Muscle layer of colon (tissue), 2 donors: ENCODE measurements around the gene OTOL1.

Source experiments
- H3K27ac ChIP-seq: one replicate; pipeline ENCODE4 v1.7.0; 2013; ENCODE audit warnings: low read depth, mild to moderate bottlenecking, low read length, moderate library complexity
- H3K27me3 ChIP-seq, 2 donors: one replicate each; pipeline ENCODE4 v1.7.0; 2013; ENCODE audit warnings: low read length in 2 of 2, mild to moderate bottlenecking in 2 of 2; ENCODE audit not compliant: insufficient read depth in 2 of 2, control insufficient read depth in 1 of 2
- H3K36me3 ChIP-seq: one replicate; pipeline ENCODE4 v1.7.0; 2013; ENCODE audit warnings: mild to moderate bottlenecking, low read length; ENCODE audit not compliant: insufficient read depth
- H3K4me1 ChIP-seq: one replicate; pipeline ENCODE4 v1.7.0; 2013; ENCODE audit warnings: mild to moderate bottlenecking, low read length; ENCODE audit not compliant: insufficient read depth
- H3K4me3 ChIP-seq, 2 donors: one replicate each; pipeline ENCODE4 v1.7.0; 2013; ENCODE audit warnings: low read length in 2 of 2, low read depth in 1 of 2, mild to moderate bottlenecking in 1 of 2, moderate library complexity in 1 of 2
- H3K9ac ChIP-seq: one replicate; pipeline ENCODE4 v1.7.0; 2013; ENCODE audit warnings: low read length
- H3K9me3 ChIP-seq: one replicate; pipeline ENCODE4 v1.7.0; 2013; ENCODE audit warnings: mild to moderate bottlenecking, low read length
- donor health status: abdominal sarcoma.
- donor health status: Adenocarcinoma of cecum.

The OTOL1 gene

DNA sequence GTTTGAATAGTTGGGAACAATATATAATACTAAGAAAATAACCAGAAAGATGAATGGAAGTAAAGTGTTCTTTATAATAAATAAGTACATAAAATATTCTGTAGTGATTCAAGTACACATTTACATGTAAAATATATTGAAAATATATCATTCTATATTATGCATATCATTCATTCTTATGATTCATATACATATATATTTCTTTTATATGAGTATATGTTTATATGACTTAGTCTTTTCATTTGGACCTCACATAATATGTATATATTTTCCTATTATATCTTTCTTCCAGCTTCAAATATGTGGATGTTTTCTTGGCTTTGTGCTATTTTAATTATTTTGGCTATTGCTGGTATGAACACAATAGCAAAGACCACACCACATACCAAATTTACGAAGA, at the start of gene OTOL1:
Gene OTOL1 (plus strand): TSS at position 301 of the 400 bp plus-strand sequence. CDS start 0 bp downstream, at position 301.
- H3K9ac ChIP-seq: no peak within 1 kb of the TSS
- no peaks in the 10 kb centered on the region for H3K4me1 ChIP-seq
- H3K27me3 ChIP-seq: no peaks in the 10 kb centered on the region
- no peaks in the 10 kb centered on the region for H3K9me3 ChIP-seq
- no peak within 1 kb of the TSS for H3K27ac ChIP-seq
- no peaks in the 10 kb centered on the region for H3K36me3 ChIP-seq
- no peak within 1 kb of the TSS for H3K4me3 ChIP-seq

DNA sequence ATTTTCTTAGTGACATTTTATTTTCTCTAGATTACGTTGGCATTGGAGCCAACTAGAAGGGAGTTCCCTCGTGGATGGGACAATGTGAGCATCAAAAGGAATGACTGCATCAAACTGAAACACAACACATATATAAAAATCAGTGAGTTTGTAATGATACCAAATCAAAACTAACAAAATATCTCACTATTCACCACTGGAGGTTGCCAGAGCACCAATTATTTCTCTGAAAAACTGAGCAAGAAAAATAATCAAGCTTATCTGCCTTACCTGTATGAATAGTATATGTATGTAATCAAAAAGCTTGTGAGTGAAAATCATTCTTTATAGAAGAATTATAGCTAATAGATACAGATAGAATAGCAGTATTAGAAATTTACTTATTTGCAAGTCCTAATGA, 46.8 kb upstream of the OTOL1 start:
- Histone ChIP-seq H3K4me1 (no peaks in the 10 kb centered on the region), H3K4me3 (no peak overlapping the region), H3K36me3 (no peaks in the 10 kb centered on the region), H3K27me3 (no peaks in the 10 kb centered on the region), H3K9ac (no peak overlapping the region), H3K9me3 (no peaks in the 10 kb centered on the region), H3K27ac (no peak overlapping the region)

DNA sequence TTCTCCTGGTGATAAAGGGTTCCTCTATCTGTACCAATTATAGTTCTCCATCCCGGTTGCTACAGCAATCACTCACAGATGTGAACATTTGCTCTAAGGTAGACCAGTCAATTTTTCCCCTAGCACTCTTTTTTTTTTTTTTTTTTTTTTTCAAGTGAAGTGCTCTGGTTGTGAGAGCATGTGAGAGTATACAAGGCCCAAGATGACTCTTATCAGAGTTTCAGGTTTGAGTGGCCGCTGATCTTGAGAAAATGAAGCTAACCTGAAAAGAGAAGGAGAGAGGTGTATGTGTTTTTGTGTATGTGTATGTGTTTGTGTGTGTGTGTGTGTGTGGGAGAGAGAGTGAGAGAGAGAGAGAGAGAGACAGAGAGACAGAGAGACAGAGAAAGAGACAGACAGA, 44.4 kb upstream of the OTOL1 start:
- H3K36me3 ChIP-seq: no peaks in the 10 kb centered on the region
- no peak overlapping the region for H3K27ac ChIP-seq
- H3K9me3 ChIP-seq: no peaks in the 10 kb centered on the region
- no peaks in the 10 kb centered on the region for H3K4me1 ChIP-seq
- H3K27me3 ChIP-seq: no peaks in the 10 kb centered on the region
- H3K9ac ChIP-seq: no peak overlapping the region
- H3K4me3 ChIP-seq: no peak overlapping the region

DNA sequence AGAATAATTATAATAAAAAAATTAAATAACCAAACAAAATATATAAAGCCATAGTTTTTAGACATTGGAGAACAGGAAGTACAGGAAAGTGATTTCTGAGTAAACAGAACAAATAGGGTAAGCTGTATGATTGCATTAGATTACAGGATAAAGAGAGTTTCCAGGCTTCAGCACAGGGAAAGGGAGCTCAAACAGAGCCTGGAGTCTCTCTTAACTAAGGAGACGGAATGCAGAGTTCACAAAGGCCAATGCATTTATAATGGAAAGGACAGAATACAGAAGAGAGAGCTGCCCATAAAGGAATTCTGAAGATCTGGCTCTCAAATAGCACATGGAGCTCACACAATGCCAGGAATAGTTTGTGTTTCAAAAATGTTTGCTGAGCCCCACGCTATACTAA, 42.0 kb upstream of the OTOL1 start:
- H3K9me3 ChIP-seq: no peaks in the 10 kb centered on the region
- no peaks in the 10 kb centered on the region for H3K27me3 ChIP-seq
- H3K4me3 ChIP-seq: no peak overlapping the region
- H3K9ac ChIP-seq: no peak overlapping the region
- H3K36me3 ChIP-seq: no peaks in the 10 kb centered on the region
- H3K27ac ChIP-seq: no peak overlapping the region
- H3K4me1 ChIP-seq: no peaks in the 10 kb centered on the region

DNA sequence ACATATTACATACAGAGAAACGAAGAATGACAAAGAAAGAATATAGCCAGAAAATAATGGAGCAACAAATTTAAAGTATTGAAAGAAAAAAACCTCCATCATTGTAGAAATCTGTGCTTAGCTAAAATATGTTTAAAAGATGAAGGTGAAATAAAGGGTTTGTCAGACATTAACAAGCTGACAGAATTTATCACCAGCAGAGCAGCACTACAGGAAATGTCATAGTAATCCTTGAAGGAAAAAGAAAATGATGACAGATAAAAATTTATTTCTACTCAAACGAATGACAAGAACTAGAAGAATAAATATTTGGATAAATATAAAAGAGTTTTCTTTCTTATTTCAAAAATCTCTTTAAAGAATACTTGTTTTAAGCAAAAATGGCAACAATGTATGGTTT, 40.6 kb upstream of the OTOL1 start:
- no peaks in the 10 kb centered on the region for H3K36me3 ChIP-seq
- no peak overlapping the region for H3K9ac ChIP-seq
- H3K9me3 ChIP-seq: no peaks in the 10 kb centered on the region
- H3K27me3 ChIP-seq: no peaks in the 10 kb centered on the region
- no peak overlapping the region for H3K4me3 ChIP-seq
- H3K4me1 ChIP-seq: no peaks in the 10 kb centered on the region
- no peak overlapping the region for H3K27ac ChIP-seq

DNA sequence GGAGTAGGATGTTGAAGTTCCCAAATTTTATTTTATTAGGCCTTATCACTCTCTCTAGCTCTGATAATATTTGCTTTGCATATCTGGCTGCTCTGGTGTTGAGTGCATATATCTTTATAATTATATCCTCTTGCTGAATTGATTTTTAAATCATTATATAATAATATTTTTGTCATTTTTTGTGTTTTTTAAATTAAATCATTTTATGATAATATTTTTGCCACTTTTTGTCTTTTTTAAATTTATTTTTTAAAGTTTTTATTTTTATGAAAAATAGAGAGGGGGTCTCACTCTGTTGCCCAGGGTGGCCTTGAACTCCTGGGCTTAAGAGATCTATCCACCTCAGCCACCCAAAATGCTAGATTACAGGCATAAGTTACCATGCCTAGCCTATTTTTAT, 34.5 kb upstream of the OTOL1 start:
- Histone ChIP-seq H3K9ac (no peak overlapping the region), H3K27me3 (no peaks in the 10 kb centered on the region), H3K4me1 (no peaks in the 10 kb centered on the region)

DNA sequence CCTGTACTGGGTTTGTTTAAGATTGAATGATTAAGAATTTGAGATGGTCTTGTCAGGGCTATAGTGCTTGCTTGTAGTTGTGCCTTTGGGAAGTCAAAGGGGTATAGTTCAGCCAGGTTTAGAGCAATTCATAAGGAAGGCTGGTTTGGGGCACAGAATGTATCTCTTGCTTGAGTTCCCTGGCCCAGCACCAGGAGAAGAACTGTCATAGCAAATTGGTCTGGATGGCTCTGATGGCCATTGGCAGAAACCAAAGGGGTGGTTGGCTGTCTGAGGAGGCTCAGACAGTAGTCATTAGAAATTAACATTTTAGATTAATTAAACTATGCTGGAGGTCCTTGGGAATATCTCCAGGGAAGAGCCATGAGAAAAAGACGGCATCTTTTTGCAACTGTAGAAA, 25.4 kb upstream of the OTOL1 start:
- H3K4me3 ChIP-seq: no peak overlapping the region
- H3K9me3 ChIP-seq: no peaks in the 10 kb centered on the region
- H3K4me1 ChIP-seq: no peaks in the 10 kb centered on the region
- H3K9ac ChIP-seq: no peak overlapping the region
- H3K36me3 ChIP-seq: no peaks in the 10 kb centered on the region
- no peaks in the 10 kb centered on the region for H3K27me3 ChIP-seq
- no peak overlapping the region for H3K27ac ChIP-seq

More for the DNA sequence above, 34.5 kb upstream of the OTOL1 start:
- H3K27ac ChIP-seq: no peak overlapping the region
- H3K36me3 ChIP-seq: no peaks in the 10 kb centered on the region
- H3K4me3 ChIP-seq: no peak overlapping the region
- H3K9me3 ChIP-seq: no peaks in the 10 kb centered on the region

DNA sequence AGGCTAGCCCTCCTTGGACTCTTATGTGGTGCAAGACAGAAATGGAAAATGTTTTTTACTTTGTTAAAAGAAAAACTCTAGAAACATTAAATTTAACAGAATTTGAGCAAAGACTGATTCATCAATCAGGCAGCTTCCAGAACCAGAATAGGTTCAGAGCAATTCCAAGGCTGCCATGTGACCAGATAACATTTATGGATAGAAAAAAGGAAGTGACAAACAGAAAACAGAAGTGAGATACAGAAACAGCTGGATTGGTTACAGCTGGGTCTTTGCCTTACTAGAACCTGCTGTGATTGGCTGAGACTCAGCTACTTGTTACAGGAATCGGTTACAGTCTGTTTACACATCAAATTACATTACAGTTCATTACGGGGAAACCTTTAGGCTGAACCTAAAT, 22.5 kb upstream of the OTOL1 start:
- Histone ChIP-seq H3K9me3 (no peaks in the 10 kb centered on the region), H3K27ac (no peak overlapping the region), H3K4me3 (no peak overlapping the region), H3K4me1 (no peaks in the 10 kb centered on the region), H3K9ac (no peak overlapping the region), H3K27me3 (no peaks in the 10 kb centered on the region), H3K36me3 (no peaks in the 10 kb centered on the region)

DNA sequence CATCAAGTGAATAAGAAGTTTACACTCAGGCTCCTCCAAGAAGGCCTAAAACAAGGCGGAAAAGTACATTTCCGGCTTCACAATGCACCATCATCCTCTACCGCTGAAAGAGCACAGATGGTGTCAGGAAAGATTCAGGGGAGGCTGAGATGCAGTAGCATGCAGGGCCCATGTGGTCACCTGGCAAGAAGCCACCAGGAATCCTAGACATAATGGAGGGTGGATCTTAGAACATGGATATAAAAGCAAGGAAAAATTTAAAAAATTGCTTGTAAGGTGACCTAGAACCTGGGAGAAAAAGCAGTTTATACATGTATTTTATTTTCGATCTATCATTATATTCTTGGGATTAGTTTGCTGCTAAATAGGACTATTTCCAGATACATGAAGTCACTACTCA, 21.9 kb upstream of the OTOL1 start:
- no peaks in the 10 kb centered on the region for H3K4me1 ChIP-seq
- no peaks in the 10 kb centered on the region for H3K27me3 ChIP-seq
- no peak overlapping the region for H3K4me3 ChIP-seq
- no peaks in the 10 kb centered on the region for H3K36me3 ChIP-seq
- no peak overlapping the region for H3K27ac ChIP-seq
- no peak overlapping the region for H3K9ac ChIP-seq
- H3K9me3 ChIP-seq: no peaks in the 10 kb centered on the region

DNA sequence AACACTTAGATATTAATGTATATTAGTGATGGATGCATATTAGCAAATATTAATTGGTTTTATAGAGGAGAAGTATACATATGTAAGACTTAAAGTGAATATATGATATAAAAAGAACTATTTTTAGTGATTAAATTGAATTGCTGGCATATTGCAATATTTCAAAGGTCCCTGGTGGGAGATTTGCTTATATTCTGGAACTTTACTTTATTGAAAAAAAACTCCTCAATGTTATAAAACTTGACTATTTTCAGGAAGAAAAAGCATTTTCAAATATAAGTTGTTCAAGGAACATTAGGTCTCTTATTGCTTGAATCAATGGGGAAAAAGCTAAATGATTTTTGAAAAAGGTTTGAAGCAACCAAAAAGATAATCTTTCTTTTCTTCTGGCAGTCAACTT, 21.4 kb upstream of the OTOL1 start:
- Histone ChIP-seq H3K4me3 (no peak overlapping the region), H3K9me3 (no peaks in the 10 kb centered on the region), H3K27me3 (no peaks in the 10 kb centered on the region), H3K4me1 (no peaks in the 10 kb centered on the region), H3K9ac (no peak overlapping the region), H3K27ac (no peak overlapping the region), H3K36me3 (no peaks in the 10 kb centered on the region)

DNA sequence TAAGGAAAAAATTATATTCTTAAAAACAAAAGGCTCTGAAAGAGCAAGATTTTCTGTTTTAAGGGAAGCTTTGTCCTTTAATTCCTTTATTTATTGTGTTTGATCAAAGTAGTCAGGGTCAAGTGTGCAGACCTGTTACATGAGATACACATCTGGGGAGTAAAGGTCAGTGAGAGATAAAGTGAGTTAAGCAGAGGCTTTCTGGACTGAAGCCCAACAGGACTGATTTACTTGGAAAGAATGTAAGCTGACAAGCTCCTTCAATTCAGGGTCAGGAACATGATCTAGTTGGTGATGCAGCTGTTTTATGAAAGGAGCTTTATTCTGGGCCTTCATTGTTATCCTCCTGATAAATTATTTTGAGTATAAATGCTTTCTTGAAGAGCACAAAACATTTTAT, 20.7 kb upstream of the OTOL1 start:
- no peak overlapping the region for H3K4me3 ChIP-seq
- H3K9me3 ChIP-seq: no peaks in the 10 kb centered on the region
- H3K27me3 ChIP-seq: no peaks in the 10 kb centered on the region
- no peaks in the 10 kb centered on the region for H3K36me3 ChIP-seq
- H3K27ac ChIP-seq: no peak overlapping the region
- no peak overlapping the region for H3K9ac ChIP-seq
- H3K4me1 ChIP-seq: no peaks in the 10 kb centered on the region

DNA sequence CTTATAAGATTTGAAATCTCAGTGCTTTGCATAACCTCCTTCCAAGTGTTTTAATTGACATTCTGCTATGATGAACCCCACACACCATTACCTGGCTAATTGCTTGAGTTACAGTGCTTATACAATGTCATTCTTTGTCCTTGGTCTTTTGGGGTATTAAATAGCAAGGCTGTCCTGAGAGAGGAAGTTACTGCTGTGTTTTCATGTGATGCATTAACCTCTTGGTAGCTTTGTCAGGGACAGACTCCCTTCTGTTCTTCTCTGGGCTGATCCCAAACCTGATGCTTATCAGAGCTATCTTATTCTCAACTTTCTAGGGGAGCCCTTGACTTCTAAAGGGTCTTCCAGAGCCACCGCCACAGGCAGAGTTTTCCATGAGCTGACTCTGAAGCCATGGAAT, 12.4 kb upstream of the OTOL1 start:
- Histone ChIP-seq H3K4me1 (no peaks in the 10 kb centered on the region), H3K27me3 (no peaks in the 10 kb centered on the region), H3K36me3 (no peaks in the 10 kb centered on the region), H3K27ac (no peak overlapping the region), H3K9ac (no peak overlapping the region), H3K4me3 (no peak overlapping the region), H3K9me3 (no peaks in the 10 kb centered on the region)
